Activated CD4-positive, alpha-beta T cell treated with anti-CD3 and anti-CD28 coated beads, Interleukin-2, amount 50 U/mL, for 4 hours (primary cell): ENCODE data around the gene PAX4.

Source experiments
- DNase-seq, 2 experiments: peaks; one replicate each; pipeline ENCODE4 v3.0.0-alpha.2; 2020

PAX4 gene, protein sequence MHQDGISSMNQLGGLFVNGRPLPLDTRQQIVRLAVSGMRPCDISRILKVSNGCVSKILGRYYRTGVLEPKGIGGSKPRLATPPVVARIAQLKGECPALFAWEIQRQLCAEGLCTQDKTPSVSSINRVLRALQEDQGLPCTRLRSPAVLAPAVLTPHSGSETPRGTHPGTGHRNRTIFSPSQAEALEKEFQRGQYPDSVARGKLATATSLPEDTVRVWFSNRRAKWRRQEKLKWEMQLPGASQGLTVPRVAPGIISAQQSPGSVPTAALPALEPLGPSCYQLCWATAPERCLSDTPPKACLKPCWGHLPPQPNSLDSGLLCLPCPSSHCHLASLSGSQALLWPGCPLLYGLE

GRCh38 chr7:127618042-127618441 is at the start of gene PAX4:
TSS of gene PAX4 (minus strand) at chr7:127618142. CDS start at chr7:127615928, 2,214 bp downstream.
- DNase-seq, result no peak

- no peak for DNase-seq
These were observed 49.2 kb upstream of the PAX4 start for GRCh38 chr7:127667017-127667670.

DNA sequence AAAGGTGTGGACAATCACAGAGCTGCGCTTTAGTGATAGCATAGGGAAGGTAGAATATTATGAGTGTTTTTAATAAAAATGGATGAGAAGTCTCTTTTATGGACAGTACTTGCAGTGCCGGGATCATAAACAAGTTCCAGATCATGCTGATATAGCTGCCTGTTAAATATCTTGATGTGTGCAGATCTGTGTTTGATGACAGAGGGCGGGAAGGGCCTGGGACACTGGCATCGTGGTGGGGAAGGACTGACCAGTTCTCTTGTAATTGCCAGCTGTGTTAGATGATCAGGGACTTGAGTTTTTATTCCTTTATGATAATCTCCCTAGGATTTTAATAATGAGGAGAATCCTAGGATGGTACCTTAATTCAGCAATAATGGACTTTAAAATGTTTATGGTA is 48.7 kb upstream of the PAX4 start:
- DNase-seq, result no peak

DNA sequence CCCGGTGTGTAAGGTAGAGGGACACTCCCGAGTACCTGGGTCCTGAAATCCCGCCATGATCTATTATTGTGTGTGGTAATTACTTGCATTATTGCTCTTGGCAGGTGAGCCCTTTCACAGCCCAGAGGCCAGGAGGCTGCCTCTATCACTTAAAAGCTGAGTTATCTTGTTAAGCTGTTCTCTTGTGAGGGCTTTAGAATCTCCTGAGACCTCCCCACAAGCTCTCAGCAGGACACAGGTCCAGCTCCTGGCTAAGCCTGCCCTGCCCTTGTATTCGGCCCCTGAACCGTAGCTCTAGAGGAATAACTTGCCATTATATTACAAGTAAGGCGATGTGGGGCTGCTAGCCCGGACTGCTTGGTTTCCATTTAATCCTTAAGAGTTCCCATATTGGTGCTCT is 48.0 kb upstream of the PAX4 start:
- DNase-seq, result no peak

DNA sequence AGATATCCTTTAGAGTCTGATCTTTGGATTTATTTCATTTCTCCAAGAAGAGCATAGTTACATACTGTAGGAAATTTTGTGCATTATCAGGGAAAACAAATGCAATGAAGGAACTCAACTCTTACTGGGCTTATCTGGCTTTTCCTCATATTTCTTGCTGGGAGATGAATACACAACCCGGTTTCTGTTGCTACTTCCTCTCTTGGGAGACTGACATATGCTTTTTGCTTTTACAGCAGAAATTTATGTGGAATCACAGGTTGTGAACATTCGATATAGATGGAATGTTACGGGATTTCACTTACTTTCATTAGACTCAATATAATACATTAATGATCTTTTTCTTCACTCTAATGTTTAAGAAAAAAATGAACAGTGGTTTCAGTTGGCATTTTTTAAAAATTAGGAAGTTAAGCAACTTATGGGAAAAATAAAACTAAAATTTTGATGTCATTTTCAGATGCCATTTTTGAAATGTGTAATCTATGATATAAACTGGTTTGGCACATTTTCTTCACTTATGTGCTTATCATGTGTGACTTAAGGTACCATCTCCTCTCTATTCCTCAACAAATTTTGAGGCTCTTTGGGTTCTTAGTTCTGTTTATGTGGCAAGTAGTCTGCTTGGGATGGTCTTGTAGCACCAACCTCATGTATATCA is 41.2 kb upstream of the PAX4 start:
- no peak for DNase-seq

DNA sequence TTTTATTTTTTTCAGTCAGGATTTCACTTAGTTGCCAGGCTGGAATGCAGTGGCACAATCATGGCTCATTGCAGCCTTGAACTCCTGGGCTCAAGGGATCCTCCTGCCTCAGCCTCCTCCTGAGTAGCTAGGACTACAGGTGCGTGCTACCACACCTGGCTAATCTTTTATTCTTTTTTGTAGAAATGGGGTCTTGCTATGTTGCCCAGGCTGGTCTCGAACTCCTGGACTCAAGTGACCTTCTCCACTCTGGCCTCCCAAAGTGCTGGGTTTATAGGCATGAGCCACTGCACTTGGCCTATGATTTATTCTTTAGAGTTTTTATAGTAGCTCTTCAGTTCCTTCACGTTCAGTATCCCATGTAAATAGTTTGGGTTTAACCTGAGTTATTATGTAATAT is 39.6 kb upstream of the PAX4 start:
- DNase-seq, result no peak

- DNase-seq, result no peak
These were observed 37.8 kb upstream of the PAX4 start for GRCh38 chr7:127655720-127656119.

DNA sequence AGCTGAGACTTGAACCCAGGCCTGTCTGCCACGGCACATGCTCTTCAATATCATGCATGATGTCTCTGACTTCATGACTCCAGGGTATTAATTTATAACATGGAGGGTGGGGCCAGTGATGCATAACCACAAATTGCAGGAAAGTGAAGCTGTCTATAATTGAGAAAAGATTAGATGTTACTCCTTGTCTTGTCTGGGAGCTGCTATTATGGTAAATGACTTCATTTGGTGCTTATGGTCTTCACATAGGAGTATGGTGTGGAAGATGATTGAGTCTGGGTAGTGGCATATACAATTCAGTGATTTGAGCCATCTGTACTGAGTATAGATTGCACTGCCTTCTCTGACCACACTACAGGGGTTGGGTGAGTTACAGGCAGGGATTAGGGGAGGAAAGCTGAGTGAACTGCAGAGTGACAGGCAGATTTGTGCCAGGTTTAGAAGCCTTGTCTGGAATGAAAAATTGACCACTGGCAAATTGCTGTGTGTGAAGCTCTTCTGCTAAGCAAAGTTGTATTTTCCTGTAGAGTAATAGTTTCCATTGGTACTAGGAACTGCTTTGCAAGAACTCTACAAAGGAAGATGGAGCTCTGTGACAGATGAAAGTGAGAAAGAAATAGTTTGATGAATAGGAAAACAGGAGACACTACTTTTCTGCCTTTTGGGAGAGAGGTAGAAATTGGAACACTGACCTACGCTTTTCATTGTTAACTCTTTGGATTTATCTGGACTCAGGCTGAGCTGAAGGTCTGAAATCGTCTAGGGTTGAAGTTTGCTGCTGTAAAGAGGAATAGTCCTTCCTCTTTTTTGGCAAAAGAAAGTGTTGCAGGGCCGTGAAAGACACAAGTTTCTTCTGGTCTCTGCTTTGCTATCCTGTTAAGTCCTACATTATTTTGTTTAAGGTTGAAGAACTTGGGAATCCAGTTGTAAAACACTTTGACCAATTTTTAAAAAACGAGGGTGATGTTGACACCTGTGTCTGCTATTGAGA is 36.8 kb upstream of the PAX4 start:
- DNase-seq, result no peak

GRCh38 chr7:127653396-127653795 is 35.5 kb upstream of the PAX4 start:
- DNase-seq, result no peak

- DNase-seq, result no peak
These were observed 34.6 kb upstream of the PAX4 start for GRCh38 chr7:127652333-127653248.

DNA sequence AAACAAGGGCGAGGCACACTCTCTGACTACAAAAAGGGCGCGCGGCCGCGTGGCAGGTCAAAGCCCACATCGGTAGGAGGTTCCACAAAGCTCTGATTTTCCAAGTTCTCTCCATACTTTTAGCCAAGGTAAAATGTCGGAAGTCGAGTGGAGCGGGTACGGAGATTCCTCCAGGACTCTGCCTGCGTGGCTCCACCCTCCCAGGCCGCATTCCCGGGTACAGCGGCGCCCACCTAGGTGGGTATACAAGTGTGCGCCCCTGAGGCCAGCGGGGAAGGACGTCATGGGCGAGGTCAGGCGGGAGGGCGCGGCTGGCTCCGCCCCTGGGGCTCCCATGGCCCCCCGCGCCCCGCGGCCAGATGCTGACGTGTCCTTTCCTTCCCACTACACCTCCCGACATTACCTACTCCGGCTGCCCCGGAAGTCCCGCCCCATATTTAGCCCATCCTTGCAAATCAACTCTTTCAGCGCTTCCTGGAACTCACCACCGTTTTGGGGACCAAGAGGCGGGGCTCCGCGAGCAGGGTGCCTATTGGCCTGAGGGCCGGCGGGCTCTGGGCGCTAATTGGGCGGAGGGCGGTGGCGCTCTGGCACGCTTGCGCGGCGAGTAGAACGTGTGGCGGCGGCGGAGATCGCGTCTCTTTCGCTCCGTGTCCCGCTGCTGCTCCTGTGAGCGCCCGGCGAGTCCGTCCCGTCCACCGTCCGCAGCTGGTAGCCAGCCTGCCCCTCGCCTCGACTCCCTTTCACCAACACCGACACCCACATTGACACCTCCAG is 33.8 kb upstream of the PAX4 start, which contains the start of gene SND1:
SND1 (plus strand) TSS at position 639 of the 777 bp plus-strand sequence. CDS start 180 bp downstream, outside the sequence.
- peak; percentile 98 to 99 for DNase-seq

DNA sequence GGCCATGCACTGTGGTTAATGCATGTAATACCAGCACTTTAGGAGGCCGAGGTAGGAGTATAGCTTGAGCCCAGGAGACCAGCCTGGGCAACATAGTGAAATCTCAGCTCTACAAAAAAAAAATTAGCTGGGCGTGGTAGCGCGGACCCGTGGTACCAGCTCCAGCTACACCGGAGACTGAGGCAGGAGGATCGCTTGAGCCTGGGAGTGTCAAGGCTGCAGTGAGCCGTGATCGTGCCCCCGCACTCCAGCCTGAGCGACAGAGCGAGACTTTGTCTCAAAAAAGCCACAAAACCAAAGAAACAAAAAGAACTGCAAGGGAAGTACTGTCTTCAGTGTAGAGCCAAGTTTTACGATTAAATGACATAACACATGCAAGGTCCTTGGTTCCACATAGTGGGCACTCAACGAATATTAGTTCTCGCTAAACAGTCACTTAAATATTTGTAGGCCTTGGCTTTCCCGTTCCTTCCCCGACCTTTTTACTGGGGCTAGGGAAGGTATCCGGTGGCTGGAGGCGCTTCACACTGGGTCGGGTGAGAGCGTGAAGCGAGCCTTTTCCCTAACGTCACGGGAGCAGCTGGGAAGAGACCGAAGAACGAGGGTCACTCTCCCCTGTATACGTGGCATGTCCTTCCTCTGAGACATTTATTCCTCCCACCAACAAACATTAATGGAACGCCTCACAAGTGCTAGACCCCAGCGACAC is 33.1 kb upstream of the PAX4 start:
- no peak for DNase-seq

DNA sequence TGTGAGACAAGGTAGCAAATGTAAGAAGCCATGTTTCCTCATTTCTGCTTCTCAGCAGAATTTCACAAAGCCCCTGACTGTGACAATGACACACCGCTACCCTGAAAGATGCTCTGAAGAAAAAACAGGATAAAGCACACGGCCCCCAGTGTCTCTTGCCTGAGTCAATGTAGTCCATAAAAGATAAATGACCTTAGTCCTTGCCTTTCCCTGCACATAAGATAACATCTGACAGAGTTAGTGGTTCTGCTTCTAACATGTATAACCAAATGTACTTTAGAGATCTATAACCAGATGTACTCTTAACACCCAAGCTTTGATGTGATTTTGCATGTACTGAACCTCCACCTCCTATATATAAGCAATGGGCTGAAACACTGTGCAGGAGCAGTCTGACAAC is 31.0 kb upstream of the PAX4 start:
- DNase-seq, result no peak

- DNase-seq, result no peak
These were observed 29.7 kb upstream of the PAX4 start for GRCh38 chr7:127647636-127648035.

- DNase-seq, result no peak
These were observed 26.5 kb upstream of the PAX4 start for GRCh38 chr7:127644484-127644883.

DNA sequence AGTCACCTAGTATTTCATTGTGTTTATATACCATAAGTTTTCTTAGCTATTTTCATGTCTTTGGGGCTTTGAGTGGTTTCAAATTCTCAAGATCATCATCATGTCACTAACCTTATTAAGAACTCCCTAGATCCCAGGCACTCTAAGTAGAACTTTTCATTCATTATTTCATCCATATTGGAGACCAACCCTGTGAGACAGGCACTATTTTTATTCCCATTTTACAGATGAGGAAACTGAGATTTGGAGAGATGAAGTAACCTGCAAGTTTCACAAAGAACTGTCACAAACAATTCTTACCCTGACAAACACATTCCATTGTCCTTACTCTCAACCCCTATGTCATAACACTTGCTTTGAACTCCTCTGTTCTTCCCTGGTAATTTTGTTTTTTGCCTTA is 20.3 kb upstream of the PAX4 start:
- no peak for DNase-seq

- no peak for DNase-seq
These were observed 17.8 kb upstream of the PAX4 start for GRCh38 chr7:127635659-127636285.

DNA sequence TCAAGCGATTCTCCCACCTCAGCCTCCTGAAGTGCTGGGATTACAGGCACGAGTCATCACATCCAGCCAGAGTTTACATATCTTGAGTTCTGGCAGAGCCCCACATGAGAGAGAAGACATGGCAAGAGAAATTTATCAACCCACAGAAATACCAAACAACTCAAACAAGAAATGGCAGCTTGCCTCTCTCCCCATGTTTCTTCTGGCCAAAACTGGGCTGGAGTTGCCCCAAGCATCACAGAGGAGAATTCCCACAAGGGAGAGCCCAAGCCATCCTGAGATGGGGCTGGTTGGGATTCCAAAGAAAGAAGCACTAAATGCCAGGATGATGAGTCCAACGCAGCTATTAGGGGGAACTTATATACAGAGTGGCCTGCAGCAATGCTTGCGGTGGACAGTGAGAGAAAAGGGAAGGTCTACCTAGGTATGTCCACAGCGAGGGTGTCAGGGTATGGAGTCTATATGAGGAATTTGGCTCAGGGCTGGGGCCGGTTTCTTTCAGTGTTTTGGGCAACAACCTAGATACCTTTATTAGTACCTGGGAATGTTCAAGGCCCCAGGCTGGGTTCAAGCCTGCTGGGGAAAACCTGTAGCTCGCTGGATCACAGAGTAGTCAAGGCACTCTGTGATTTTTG is 14.5 kb upstream of the PAX4 start:
- DNase-seq, result no peak

GRCh38 chr7:127629268-127629854 is 11.4 kb upstream of the PAX4 start:
- DNase-seq, result peak in 1 of 2 experiments; percentile 21
